ENCODE data around the gene SLC22A12.
"Not testable (repeated sequence)": the region's sequence is repeated elsewhere in the genome, so short reads cannot be mapped to it uniquely, and the experiment has no call there.

SLC22A12 gene

GRCh38 chr11:64590763-64591221, at the start of gene SLC22A12:
TSS of gene SLC22A12 (plus strand) at chr11:64591220. CDS start at chr11:64591557, 337 bp downstream.
- DNase-seq (ENCODE audit: low read depth in 4 of 4, low spot score in 1 of 4): no peak

- no peak for DNase-seq (ENCODE audit: low read depth in 4 of 4, low spot score in 1 of 4)
Measured at GRCh38 chr11:64542172-64543125, 48.6 kb upstream of the SLC22A12 start.

- DNase-seq (ENCODE audit: low read depth in 4 of 4, low spot score in 1 of 4): no peak
Measured at GRCh38 chr11:64543818-64544217, 47.2 kb upstream of the SLC22A12 start.

- no peak for DNase-seq (ENCODE audit: low read depth in 4 of 4, low spot score in 1 of 4)
Measured at GRCh38 chr11:64544616-64545296, 46.3 kb upstream of the SLC22A12 start.

GRCh38 chr11:64545619-64546018, 45.4 kb upstream of the SLC22A12 start:
- DNase-seq (ENCODE audit: low read depth in 4 of 4, low spot score in 1 of 4): no peak

GRCh38 chr11:64546176-64546575, 44.8 kb upstream of the SLC22A12 start:
- DNase-seq (ENCODE audit: low read depth in 4 of 4, low spot score in 1 of 4): no peak

- DNase-seq (ENCODE audit: low read depth in 4 of 4, low spot score in 1 of 4): no peak
Measured at GRCh38 chr11:64546600-64546999, 44.4 kb upstream of the SLC22A12 start.

GRCh38 chr11:64549969-64550368, 41.1 kb upstream of the SLC22A12 start:
- DNase-seq (ENCODE audit: low read depth in 4 of 4, low spot score in 1 of 4): no peak

- DNase-seq (ENCODE audit: low read depth in 4 of 4, low spot score in 1 of 4): peak in 3 of 4 experiments; percentile 35 to 38 (median 36)
Measured at GRCh38 chr11:64553554-64554201, 37.3 kb upstream of the SLC22A12 start.

GRCh38 chr11:64556044-64556720, 34.8 kb upstream of the SLC22A12 start:
- DNase-seq (ENCODE audit: low read depth in 4 of 4, low spot score in 1 of 4): no peak

GRCh38 chr11:64556721-64557250, 34.2 kb upstream of the SLC22A12 start:
- no peak for DNase-seq (ENCODE audit: low read depth in 4 of 4, low spot score in 1 of 4)

GRCh38 chr11:64558065-64558745, 32.8 kb upstream of the SLC22A12 start:
- no peak for DNase-seq (ENCODE audit: low read depth in 4 of 4, low spot score in 1 of 4)

- DNase-seq (ENCODE audit: low read depth in 4 of 4, low spot score in 1 of 4): no peak
Measured at GRCh38 chr11:64558869-64559268, 32.2 kb upstream of the SLC22A12 start.

- DNase-seq (ENCODE audit: low read depth in 4 of 4, low spot score in 1 of 4): no peak
Measured at GRCh38 chr11:64559351-64560138, 31.5 kb upstream of the SLC22A12 start.

- DNase-seq (ENCODE audit: low read depth in 4 of 4, low spot score in 1 of 4): no peak
Measured at GRCh38 chr11:64560139-64560771, 30.8 kb upstream of the SLC22A12 start.

- DNase-seq (ENCODE audit: low read depth in 4 of 4, low spot score in 1 of 4): no peak
Measured at GRCh38 chr11:64560941-64561340, 30.1 kb upstream of the SLC22A12 start.

GRCh38 chr11:64561429-64561828, 29.6 kb upstream of the SLC22A12 start:
- DNase-seq (ENCODE audit: low read depth in 4 of 4, low spot score in 1 of 4): not testable (repeated sequence)

GRCh38 chr11:64561984-64562722, 28.9 kb upstream of the SLC22A12 start:
- no peak for DNase-seq (ENCODE audit: low read depth in 4 of 4, low spot score in 1 of 4)

All from stimulated activated CD4-positive, alpha-beta T cell treated with anti-CD3 and anti-CD28 coated beads, Interleukin-1b, Interleukin-23, amount 100 ng/mL, for 24 hours (primary cell).